ENCODE results near the gene SLC38A10. TPM values are rescaled to one million over a fixed set of nuclear protein-coding genes. Genes with fewer than 3 reads are reported as not detected.

Gene SLC38A10
- total and polyA plus RNA-seq, 2 of the 13 experiments (the other 11 are each of a cell fraction or from before 2014, with no cell fraction given): 23.4 to 55.8 TPM

DNA sequence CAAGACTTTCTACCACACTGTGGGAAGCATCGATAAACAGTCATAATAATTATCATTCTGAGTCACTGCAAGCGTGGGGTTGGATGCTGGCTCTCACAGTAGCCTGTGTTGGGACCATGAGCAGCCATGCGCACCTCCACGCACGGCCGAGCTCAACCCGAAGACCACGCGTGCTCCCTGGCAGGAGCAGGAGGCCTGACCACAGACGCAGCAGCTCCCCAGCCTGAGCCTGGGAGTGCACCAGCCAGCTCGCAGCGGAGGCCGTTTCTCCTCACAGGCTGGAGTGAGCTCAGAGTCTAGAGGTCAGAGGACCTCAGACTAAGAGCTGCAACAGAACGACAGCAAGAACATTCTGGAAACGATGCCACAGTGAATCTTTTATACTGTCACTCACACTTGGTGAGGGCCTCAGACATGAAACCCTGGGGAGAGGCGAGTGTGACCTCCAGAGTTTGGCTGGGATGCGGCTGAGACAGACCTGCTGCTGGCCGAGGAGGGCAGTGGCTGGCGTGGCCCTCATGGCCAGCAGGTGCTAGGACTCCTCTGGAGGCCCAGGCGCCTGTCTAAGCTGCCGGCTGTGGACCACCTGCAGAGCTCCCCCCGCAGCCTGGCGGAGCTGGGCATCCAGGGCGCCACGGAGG lies 50.0 kb downstream of the SLC38A10 start (continued):
- TF ChIP-seq, protein P1, sequence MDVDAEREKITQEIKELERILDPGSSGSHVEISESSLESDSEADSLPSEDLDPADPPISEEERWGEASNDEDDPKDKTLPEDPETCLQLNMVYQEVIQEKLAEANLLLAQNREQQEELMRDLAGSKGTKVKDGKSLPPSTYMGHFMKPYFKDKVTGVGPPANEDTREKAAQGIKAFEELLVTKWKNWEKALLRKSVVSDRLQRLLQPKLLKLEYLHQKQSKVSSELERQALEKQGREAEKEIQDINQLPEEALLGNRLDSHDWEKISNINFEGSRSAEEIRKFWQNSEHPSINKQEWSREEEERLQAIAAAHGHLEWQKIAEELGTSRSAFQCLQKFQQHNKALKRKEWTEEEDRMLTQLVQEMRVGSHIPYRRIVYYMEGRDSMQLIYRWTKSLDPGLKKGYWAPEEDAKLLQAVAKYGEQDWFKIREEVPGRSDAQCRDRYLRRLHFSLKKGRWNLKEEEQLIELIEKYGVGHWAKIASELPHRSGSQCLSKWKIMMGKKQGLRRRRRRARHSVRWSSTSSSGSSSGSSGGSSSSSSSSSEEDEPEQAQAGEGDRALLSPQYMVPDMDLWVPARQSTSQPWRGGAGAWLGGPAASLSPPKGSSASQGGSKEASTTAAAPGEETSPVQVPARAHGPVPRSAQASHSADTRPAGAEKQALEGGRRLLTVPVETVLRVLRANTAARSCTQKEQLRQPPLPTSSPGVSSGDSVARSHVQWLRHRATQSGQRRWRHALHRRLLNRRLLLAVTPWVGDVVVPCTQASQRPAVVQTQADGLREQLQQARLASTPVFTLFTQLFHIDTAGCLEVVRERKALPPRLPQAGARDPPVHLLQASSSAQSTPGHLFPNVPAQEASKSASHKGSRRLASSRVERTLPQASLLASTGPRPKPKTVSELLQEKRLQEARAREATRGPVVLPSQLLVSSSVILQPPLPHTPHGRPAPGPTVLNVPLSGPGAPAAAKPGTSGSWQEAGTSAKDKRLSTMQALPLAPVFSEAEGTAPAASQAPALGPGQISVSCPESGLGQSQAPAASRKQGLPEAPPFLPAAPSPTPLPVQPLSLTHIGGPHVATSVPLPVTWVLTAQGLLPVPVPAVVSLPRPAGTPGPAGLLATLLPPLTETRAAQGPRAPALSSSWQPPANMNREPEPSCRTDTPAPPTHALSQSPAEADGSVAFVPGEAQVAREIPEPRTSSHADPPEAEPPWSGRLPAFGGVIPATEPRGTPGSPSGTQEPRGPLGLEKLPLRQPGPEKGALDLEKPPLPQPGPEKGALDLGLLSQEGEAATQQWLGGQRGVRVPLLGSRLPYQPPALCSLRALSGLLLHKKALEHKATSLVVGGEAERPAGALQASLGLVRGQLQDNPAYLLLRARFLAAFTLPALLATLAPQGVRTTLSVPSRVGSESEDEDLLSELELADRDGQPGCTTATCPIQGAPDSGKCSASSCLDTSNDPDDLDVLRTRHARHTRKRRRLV (CRISPR knock-in tag; IDR thresholded peaks at IDR 0.05): no peak
- TF ChIP-seq SOX5 (CRISPR knock-in tag; IDR thresholded peaks at IDR 0.05; ENCODE audit: borderline replicate concordance) (no peak; the same call in 1 of the 2 replicates), GPN1 (CRISPR knock-in tag; IDR thresholded peaks at IDR 0.05; ENCODE audit: borderline replicate concordance) (no peak), RARA (CRISPR knock-in tag; IDR thresholded peaks at IDR 0.05) (no peak), ZNF777 (CRISPR knock-in tag; IDR thresholded peaks at IDR 0.05) (no peak), ZFP82 (CRISPR knock-in tag; IDR thresholded peaks at IDR 0.05; ENCODE audit: borderline replicate concordance) (no peak; the same call in 1 of the 2 replicates), ZNF441 (CRISPR knock-in tag; IDR thresholded peaks at IDR 0.05; ENCODE audit: borderline replicate concordance) (no peak)
- TF ChIP-seq, protein P2, sequence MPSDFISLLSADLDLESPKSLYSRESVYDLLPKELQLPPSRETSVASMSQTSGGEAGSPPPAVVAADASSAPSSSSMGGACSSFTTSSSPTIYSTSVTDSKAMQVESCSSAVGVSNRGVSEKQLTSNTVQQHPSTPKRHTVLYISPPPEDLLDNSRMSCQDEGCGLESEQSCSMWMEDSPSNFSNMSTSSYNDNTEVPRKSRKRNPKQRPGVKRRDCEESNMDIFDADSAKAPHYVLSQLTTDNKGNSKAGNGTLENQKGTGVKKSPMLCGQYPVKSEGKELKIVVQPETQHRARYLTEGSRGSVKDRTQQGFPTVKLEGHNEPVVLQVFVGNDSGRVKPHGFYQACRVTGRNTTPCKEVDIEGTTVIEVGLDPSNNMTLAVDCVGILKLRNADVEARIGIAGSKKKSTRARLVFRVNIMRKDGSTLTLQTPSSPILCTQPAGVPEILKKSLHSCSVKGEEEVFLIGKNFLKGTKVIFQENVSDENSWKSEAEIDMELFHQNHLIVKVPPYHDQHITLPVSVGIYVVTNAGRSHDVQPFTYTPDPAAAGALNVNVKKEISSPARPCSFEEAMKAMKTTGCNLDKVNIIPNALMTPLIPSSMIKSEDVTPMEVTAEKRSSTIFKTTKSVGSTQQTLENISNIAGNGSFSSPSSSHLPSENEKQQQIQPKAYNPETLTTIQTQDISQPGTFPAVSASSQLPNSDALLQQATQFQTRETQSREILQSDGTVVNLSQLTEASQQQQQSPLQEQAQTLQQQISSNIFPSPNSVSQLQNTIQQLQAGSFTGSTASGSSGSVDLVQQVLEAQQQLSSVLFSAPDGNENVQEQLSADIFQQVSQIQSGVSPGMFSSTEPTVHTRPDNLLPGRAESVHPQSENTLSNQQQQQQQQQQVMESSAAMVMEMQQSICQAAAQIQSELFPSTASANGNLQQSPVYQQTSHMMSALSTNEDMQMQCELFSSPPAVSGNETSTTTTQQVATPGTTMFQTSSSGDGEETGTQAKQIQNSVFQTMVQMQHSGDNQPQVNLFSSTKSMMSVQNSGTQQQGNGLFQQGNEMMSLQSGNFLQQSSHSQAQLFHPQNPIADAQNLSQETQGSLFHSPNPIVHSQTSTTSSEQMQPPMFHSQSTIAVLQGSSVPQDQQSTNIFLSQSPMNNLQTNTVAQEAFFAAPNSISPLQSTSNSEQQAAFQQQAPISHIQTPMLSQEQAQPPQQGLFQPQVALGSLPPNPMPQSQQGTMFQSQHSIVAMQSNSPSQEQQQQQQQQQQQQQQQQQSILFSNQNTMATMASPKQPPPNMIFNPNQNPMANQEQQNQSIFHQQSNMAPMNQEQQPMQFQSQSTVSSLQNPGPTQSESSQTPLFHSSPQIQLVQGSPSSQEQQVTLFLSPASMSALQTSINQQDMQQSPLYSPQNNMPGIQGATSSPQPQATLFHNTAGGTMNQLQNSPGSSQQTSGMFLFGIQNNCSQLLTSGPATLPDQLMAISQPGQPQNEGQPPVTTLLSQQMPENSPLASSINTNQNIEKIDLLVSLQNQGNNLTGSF (CRISPR knock-in tag; IDR thresholded peaks at IDR 0.05): no peak
- TF ChIP-seq, protein P3, sequence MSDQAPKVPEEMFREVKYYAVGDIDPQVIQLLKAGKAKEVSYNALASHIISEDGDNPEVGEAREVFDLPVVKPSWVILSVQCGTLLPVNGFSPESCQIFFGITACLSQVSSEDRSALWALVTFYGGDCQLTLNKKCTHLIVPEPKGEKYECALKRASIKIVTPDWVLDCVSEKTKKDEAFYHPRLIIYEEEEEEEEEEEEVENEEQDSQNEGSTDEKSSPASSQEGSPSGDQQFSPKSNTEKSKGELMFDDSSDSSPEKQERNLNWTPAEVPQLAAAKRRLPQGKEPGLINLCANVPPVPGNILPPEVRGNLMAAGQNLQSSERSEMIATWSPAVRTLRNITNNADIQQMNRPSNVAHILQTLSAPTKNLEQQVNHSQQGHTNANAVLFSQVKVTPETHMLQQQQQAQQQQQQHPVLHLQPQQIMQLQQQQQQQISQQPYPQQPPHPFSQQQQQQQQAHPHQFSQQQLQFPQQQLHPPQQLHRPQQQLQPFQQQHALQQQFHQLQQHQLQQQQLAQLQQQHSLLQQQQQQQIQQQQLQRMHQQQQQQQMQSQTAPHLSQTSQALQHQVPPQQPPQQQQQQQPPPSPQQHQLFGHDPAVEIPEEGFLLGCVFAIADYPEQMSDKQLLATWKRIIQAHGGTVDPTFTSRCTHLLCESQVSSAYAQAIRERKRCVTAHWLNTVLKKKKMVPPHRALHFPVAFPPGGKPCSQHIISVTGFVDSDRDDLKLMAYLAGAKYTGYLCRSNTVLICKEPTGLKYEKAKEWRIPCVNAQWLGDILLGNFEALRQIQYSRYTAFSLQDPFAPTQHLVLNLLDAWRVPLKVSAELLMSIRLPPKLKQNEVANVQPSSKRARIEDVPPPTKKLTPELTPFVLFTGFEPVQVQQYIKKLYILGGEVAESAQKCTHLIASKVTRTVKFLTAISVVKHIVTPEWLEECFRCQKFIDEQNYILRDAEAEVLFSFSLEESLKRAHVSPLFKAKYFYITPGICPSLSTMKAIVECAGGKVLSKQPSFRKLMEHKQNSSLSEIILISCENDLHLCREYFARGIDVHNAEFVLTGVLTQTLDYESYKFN (CRISPR knock-in tag; conservative IDR thresholded peaks at IDR 0.05): peak; percentile 25; the same call in 1 of the 2 replicates
- TF ChIP-seq, protein P4, sequence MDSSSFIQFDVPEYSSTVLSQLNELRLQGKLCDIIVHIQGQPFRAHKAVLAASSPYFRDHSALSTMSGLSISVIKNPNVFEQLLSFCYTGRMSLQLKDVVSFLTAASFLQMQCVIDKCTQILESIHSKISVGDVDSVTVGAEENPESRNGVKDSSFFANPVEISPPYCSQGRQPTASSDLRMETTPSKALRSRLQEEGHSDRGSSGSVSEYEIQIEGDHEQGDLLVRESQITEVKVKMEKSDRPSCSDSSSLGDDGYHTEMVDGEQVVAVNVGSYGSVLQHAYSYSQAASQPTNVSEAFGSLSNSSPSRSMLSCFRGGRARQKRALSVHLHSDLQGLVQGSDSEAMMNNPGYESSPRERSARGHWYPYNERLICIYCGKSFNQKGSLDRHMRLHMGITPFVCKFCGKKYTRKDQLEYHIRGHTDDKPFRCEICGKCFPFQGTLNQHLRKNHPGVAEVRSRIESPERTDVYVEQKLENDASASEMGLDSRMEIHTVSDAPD (CRISPR knock-in tag; IDR thresholded peaks at IDR 0.05): no peak
- TF ChIP-seq, protein P5, sequence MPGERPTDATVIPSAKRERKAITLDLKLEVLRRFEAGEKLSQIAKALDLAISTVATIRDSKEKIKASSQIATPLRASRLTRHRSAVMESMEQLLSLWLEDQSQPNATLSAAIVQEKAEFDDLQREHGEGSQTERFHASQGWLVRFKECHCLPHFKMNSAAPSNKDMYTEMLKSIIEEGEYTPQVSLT (CRISPR knock-in tag; IDR thresholded peaks at IDR 0.05; ENCODE audit: borderline replicate concordance, low read depth): no peak

Data from HepG2 (cell line).